GM23338 (cell line): ENCODE data around the gene WASL. TPM values are rescaled to one million over a fixed set of nuclear protein-coding genes. Genes with fewer than 3 reads are reported as not detected.

Experiments
- ATAC-seq: fragments of 200-7000 bp; cut with Tn5 transposase; 3 replicates; pipeline ENCODE4 v1.9.1; 2020
- DNase-seq: peaks from one replicate; pipeline ENCODE4 v3.0.0-alpha.2; 2015; ENCODE audit warnings: low spot score
- H2AFZ ChIP-seq: fragments of 200-600 bp; sonication (generic); 2 replicates; pipeline ENCODE4 v1.8.0; 2016; ENCODE audit warnings: antibody characterized with exemption, mild to moderate bottlenecking, moderate library complexity
- H3F3A ChIP-seq: fragments of 200-600 bp; sonication (generic); replicated peaks from 2 replicates; pipeline ENCODE4 v1.8.0; 2017; ENCODE audit warnings: antibody characterized with exemption, mixed run types, low read depth
- H3K27ac ChIP-seq: fragments of 200-600 bp; sonication (generic); 2 replicates; pipeline ENCODE4 v1.6.1; 2016; ENCODE audit warnings: low read depth
- H3K27me3 ChIP-seq: fragments of 200-600 bp; sonication (generic); 2 replicates; pipeline ENCODE4 v1.8.0; 2016; ENCODE audit warnings: mild to moderate bottlenecking, mixed run types, moderate library complexity; ENCODE audit not compliant: insufficient read depth
- H3K36me3 ChIP-seq: fragments of 200-600 bp; sonication (generic); 2 replicates; pipeline ENCODE4 v1.8.0; 2016; ENCODE audit warnings: mild to moderate bottlenecking; ENCODE audit not compliant: insufficient read depth
- H3K4me1 ChIP-seq: fragments of 200-600 bp; sonication (generic); 2 replicates; pipeline ENCODE4 v1.8.0; 2016; ENCODE audit warnings: mild to moderate bottlenecking, moderate library complexity; ENCODE audit not compliant: insufficient read depth
- H3K4me2 ChIP-seq: fragments of 200-600 bp; sonication (generic); 2 replicates; pipeline ENCODE4 v1.7.1; 2017; ENCODE audit warnings: mixed run types
- H3K4me3 ChIP-seq: fragments of 200-600 bp; sonication (generic); 2 replicates; pipeline ENCODE4 v1.6.1; 2016; ENCODE audit warnings: mixed run types
- H3K79me2 ChIP-seq: fragments of 200-600 bp; sonication (generic); replicated peaks from 2 replicates; pipeline ENCODE4 v1.8.0; 2017; ENCODE audit warnings: mild to moderate bottlenecking; ENCODE audit not compliant: insufficient read depth
- H3K9me2 ChIP-seq: fragments of 200-600 bp; sonication (generic); 2 replicates; pipeline ENCODE4 v1.8.0; 2017; ENCODE audit not compliant: insufficient read depth
- H4K20me1 ChIP-seq: fragments of 200-600 bp; sonication (generic); replicated peaks from 2 replicates; pipeline ENCODE4 v1.8.0; 2017; ENCODE audit warnings: mild to moderate bottlenecking; ENCODE audit not compliant: insufficient read depth
- H3K27ac Mint-ChIP-seq: 2 replicates; pipeline ENCODE4 v1.8.0; 2020; ENCODE audit warnings: inconsistent platforms, mild to moderate bottlenecking, moderate library complexity, mixed read lengths
- H3K27me3 Mint-ChIP-seq: 3 replicates; pipeline ENCODE4 v1.8.0; 2022; ENCODE audit warnings: low read depth, mild to moderate bottlenecking, moderate library complexity, mixed read lengths, inconsistent platforms; ENCODE audit not compliant: insufficient read depth, poor library complexity
- H3K36me3 Mint-ChIP-seq: 3 replicates; pipeline ENCODE4 v1.8.0; 2021; ENCODE audit warnings: low read depth, mild to moderate bottlenecking, inconsistent platforms, moderate library complexity, mixed read lengths
- H3K4me1 Mint-ChIP-seq: 3 replicates; pipeline ENCODE4 v1.8.0; 2020; ENCODE audit warnings: mild to moderate bottlenecking, inconsistent platforms, mixed read lengths
- H3K4me3 Mint-ChIP-seq: 3 replicates; pipeline ENCODE4 v1.8.0; 2021; ENCODE audit warnings: moderate library complexity, mild to moderate bottlenecking, inconsistent platforms, mixed read lengths
- H3K9me3 Mint-ChIP-seq: 3 replicates; pipeline ENCODE4 v1.8.0; 2020; ENCODE audit warnings: moderate library complexity, mild to moderate bottlenecking, inconsistent platforms, mixed read lengths
- CREB1 ChIP-seq: fragments of 250-450 bp; sonication (Bioruptor Pico); IDR thresholded peaks from 2 replicates; pipeline ENCODE4 v1.5.0; 2020; ENCODE audit warnings: low read depth, mild to moderate bottlenecking, moderate library complexity
- CTCF ChIP-seq, 2 experiments: fragments of 200-600 bp in 1 of 2; sonication (generic) in 1 of 2; conservative IDR thresholded peaks; 2 replicates each; pipeline versions ENCODE4 v1.5.1 to v1.6.1; 2016 to 2017; ENCODE audit warnings: antibody characterized with exemption in 2 of 2, low read depth in 2 of 2, mild to moderate bottlenecking in 2 of 2, moderate library complexity in 1 of 2
- ETS1 ChIP-seq: IDR thresholded peaks from 2 replicates; pipeline ENCODE4 v1.6.1; 2016; ENCODE audit warnings: antibody characterized with exemption
- EZH2 ChIP-seq: fragments of 200-600 bp; sonication (generic); IDR thresholded peaks from one replicate; pipeline ENCODE4 v1.8.0; 2017; ENCODE audit warnings: antibody characterized with exemption, mild to moderate bottlenecking, low read depth; ENCODE audit not compliant: unreplicated experiment
- EZH2phosphoT487 ChIP-seq: fragments of 200-600 bp; sonication (generic); IDR thresholded peaks from one replicate; pipeline ENCODE4 v1.8.1; 2018; ENCODE audit warnings: antibody characterized with exemption; ENCODE audit not compliant: unreplicated experiment
- JUNB ChIP-seq: IDR thresholded peaks from one replicate; pipeline ENCODE4 v1.6.1; 2016; ENCODE audit warnings: antibody characterized with exemption; ENCODE audit not compliant: unreplicated experiment
- NANOG ChIP-seq: IDR thresholded peaks from 2 replicates; pipeline ENCODE4 v1.6.1; 2016; ENCODE audit warnings: antibody characterized with exemption, borderline replicate concordance
- POLR2AphosphoS5 ChIP-seq: IDR thresholded peaks from 2 replicates; pipeline ENCODE4 v1.6.1; 2016; ENCODE audit warnings: antibody characterized with exemption, low read depth
- STAT1 ChIP-seq: IDR thresholded peaks from one replicate; pipeline ENCODE4 v1.6.1; 2016; ENCODE audit warnings: antibody characterized with exemption; ENCODE audit not compliant: unreplicated experiment
- ZNF114 ChIP-seq: fragments of 250-450 bp; sonication (Bioruptor Pico); IDR thresholded peaks from 2 replicates; pipeline ENCODE4 v1.5.0; 2020; ENCODE audit warnings: mild to moderate bottlenecking, moderate library complexity
- polyA plus RNA-seq: library from polyadenylated mRNA; unstranded; fragments of >200 nt; fragmentation: Nextera tagmentation; extraction: Ambion mirVana; gene quantifications from 2 replicates; pipeline ENCODE4 v1.2.1, GENCODE V29; 2016
- total RNA-seq: library from RNA; depleted of rRNA; stranded (reverse); fragments of >200 nt; shearing (Covaris generic); gene quantifications from 2 replicates; pipeline ENCODE4 v1.2.3, GENCODE V29; 2014

Gene WASL
- total and polyA plus RNA-seq, 2 experiments from 2014 or later, result 36.4 to 45.3 TPM

GRCh38 chr7:123687161-123687560, 61.6 kb downstream of the WASL start (continued):
- TF ChIP-seq ETS1, result no peak
- no peak for TF ChIP-seq CTCF (conservative IDR thresholded peaks at IDR 0.05; ENCODE audit: low read depth in 2 of 2)
- TF ChIP-seq STAT1, result no peak
- TF ChIP-seq EZH2, result no peak
- no peak for TF ChIP-seq CREB1 (CRISPR knock-in tag)
- TF ChIP-seq EZH2phosphoT487, result no peak

DNA sequence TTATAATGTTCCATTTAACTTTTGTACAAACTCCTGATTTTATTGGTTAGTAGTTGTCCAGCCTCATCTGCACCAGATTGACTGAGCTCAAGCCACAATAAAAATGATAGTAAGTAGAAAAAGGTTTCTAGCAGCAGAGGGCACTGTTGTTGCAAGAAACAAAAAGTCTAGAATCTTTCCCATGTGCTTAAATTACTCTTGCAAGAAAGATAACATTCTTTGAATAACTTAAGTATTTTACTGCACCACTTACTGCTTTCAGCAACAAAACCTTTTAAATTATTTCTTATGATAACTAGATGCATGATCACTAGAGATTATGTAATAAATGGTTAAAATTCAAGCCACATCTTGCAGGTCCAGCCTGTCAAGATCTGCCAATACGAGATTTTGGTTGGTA, 66.1 kb downstream of the WASL start:
- Histone ChIP-seq H3K4me1 (0 out of 2 replicates have a peak, but pooled peaks cover 4% of the 10 kb centered on the region), H3K27me3 (no peaks in the 10 kb centered on the region), H3K79me2 (no peaks in the 10 kb centered on the region), H3F3A (no peaks in the 10 kb centered on the region), H3K27ac (no peak overlapping the region), H4K20me1 (no peaks in the 10 kb centered on the region), H3K36me3 (peaks cover 9% of the 10 kb centered on the region; the same call in 1 of the 2 replicates), H3K4me3 (no peak overlapping the region), H3K9me2 (no peaks in the 10 kb centered on the region), H3K4me2 (no peak overlapping the region), H2AFZ (no peak overlapping the region)
- Mint-ChIP-seq H3K4me1 (peaks cover 15% of the 10 kb centered on the region), H3K4me3 (no peak overlapping the region), H3K36me3 (peaks cover 8% of the 10 kb centered on the region; the same call in 1 of the 3 replicates), H3K9me3 (no peaks in the 10 kb centered on the region), H3K27me3 (no peaks in the 10 kb centered on the region), H3K27ac (no peak overlapping the region)
- peak; percentile 82 for DNase-seq
- peak; percentile 57 for ATAC-seq
- no peak for TF ChIP-seq POLR2AphosphoS5
- peak; percentile 66 for TF ChIP-seq CTCF (conservative IDR thresholded peaks at IDR 0.05; ENCODE audit: low read depth in 2 of 2)

GRCh38 chr7:123681561-123681960, 67.2 kb downstream of the WASL start:
- no peak for ATAC-seq
- TF ChIP-seq JUNB, result no peak
- no peak for TF ChIP-seq EZH2
- no peak for TF ChIP-seq CREB1 (CRISPR knock-in tag)
- TF ChIP-seq NANOG, result no peak
- TF ChIP-seq ZNF114, result no peak

More at GRCh38 chr7:123681561-123681960, 67.2 kb downstream of the WASL start:
- DNase-seq, result no peak
- Histone ChIP-seq H4K20me1 (no peaks in the 10 kb centered on the region), H3K4me1 (0 out of 2 replicates have a peak, but pooled peaks cover 4% of the 10 kb centered on the region), H2AFZ (no peak overlapping the region), H3K4me2 (no peak overlapping the region), H3K4me3 (no peak overlapping the region), H3K27me3 (no peaks in the 10 kb centered on the region), H3K79me2 (no peaks in the 10 kb centered on the region), H3K27ac (no peak overlapping the region), H3K36me3 (peaks cover 9% of the 10 kb centered on the region; the same call in 1 of the 2 replicates), H3F3A (no peaks in the 10 kb centered on the region), H3K9me2 (no peaks in the 10 kb centered on the region)
- peaks cover 2% of the 10 kb centered on the region for H3K27me3 Mint-ChIP-seq
- no peak overlapping the region for H3K4me3 Mint-ChIP-seq
- peaks cover 4% of the 10 kb centered on the region; the same call in 1 of the 3 replicates for H3K36me3 Mint-ChIP-seq
- no peak overlapping the region for H3K27ac Mint-ChIP-seq
- peaks cover 12% of the 10 kb centered on the region for H3K4me1 Mint-ChIP-seq
- no peaks in the 10 kb centered on the region for H3K9me3 Mint-ChIP-seq
